SH-SY5Y (cell line): ENCODE results near the gene SLC9C2.

Source experiments
- GATA2 ChIP-seq: IDR thresholded peaks from 2 replicates; pipeline ENCODE4 v1.6.1; 2011; ENCODE audit warnings: mild to moderate bottlenecking, low read depth, low read length
- GATA3 ChIP-seq: IDR thresholded peaks from 2 replicates; pipeline ENCODE4 v1.6.1; 2011; ENCODE audit warnings: low read depth, mild to moderate bottlenecking, low read length, moderate library complexity

- TF ChIP-seq GATA2 (no peak), GATA3 (no peak)
Measured at GRCh38 chr1:173639102-173639501, 36.2 kb upstream of the SLC9C2 start.
